HepG2 (cell line): Measurements from ENCODE around the gene MLYCD. TPM values are rescaled to one million over a fixed set of nuclear protein-coding genes. Genes with fewer than 3 reads are reported as not detected.

ENCODE experiments used
- CEBPG ChIP-seq: IDR thresholded peaks from 2 replicates; pipeline ENCODE4 v1.6.1; 2016
- HIVEP1 ChIP-seq: sonication (generic); formaldehyde crosslinking; IDR thresholded peaks from 2 replicates; pipeline ENCODE4 v1.4.0; 2020; ENCODE audit warnings: mild to moderate bottlenecking, missing genetic modification reagents
- HMGXB4 ChIP-seq, 2 experiments: sonication (generic) in 1 of 2; formaldehyde crosslinking in 1 of 2; IDR thresholded peaks; 2 replicates each; pipeline versions ENCODE4 v1.4.0 to v1.6.1; 2018 to 2020; ENCODE audit warnings: missing genetic modification reagents in 2 of 2, borderline replicate concordance in 1 of 2, low read depth in 1 of 2, mild to moderate bottlenecking in 1 of 2, missing biosample characterization in 1 of 2
- ISL2 ChIP-seq: sonication (generic); formaldehyde crosslinking; IDR thresholded peaks from 2 replicates; pipeline ENCODE4 v1.5.0; 2020; ENCODE audit warnings: missing genetic modification reagents
- PBX3 ChIP-seq: sonication (generic); formaldehyde crosslinking; IDR thresholded peaks from 2 replicates; pipeline ENCODE4 v1.8.1; 2023; ENCODE audit warnings: missing genetic modification reagents, inconsistent platforms, borderline replicate concordance
- RERE ChIP-seq: IDR thresholded peaks from 2 replicates; pipeline ENCODE4 v1.6.1; 2016; ENCODE audit warnings: low read depth, missing genetic modification reagents, missing compliant biosample characterization
- SCMH1 ChIP-seq: sonication (generic); formaldehyde crosslinking; IDR thresholded peaks from 2 replicates; pipeline ENCODE4 v1.9.0; 2021; ENCODE audit warnings: missing genetic modification reagents, mild to moderate bottlenecking, borderline replicate concordance
- SNRNP70 ChIP-seq: fragments of 200-400 bp; formaldehyde crosslinking; IDR thresholded peaks from 2 replicates; pipeline ENCODE4 v1.6.1; 2017; ENCODE audit warnings: mild to moderate bottlenecking, low read depth, low read length, moderate library complexity
- ZBTB37 ChIP-seq: sonication (generic); formaldehyde crosslinking; IDR thresholded peaks from 2 replicates; pipeline ENCODE4 v1.4.0; 2020; ENCODE audit warnings: mild to moderate bottlenecking, missing genetic modification reagents
- ZNF180 ChIP-seq: sonication (generic); formaldehyde crosslinking; IDR thresholded peaks from 2 replicates; pipeline ENCODE4 v1.4.0; 2020; ENCODE audit warnings: low read depth, missing genetic modification reagents, borderline replicate concordance
- ZNF34 ChIP-seq: sonication (generic); formaldehyde crosslinking; IDR thresholded peaks from 2 replicates; pipeline ENCODE4 v1.4.0; 2020; ENCODE audit warnings: mild to moderate bottlenecking, missing genetic modification reagents, borderline replicate concordance
- ZNF354B ChIP-seq: sonication (generic); formaldehyde crosslinking; IDR thresholded peaks from 2 replicates; pipeline ENCODE4 v1.8.0; 2022; ENCODE audit warnings: mild to moderate bottlenecking, missing genetic modification reagents
- ZNF362 ChIP-seq: sonication (generic); formaldehyde crosslinking; IDR thresholded peaks from 2 replicates; pipeline ENCODE4 v1.4.0; 2020; ENCODE audit warnings: missing genetic modification reagents, mild to moderate bottlenecking, borderline replicate concordance
- ZNF546 ChIP-seq: sonication (generic); formaldehyde crosslinking; conservative IDR thresholded peaks from 2 replicates; pipeline ENCODE4 v1.8.1; 2023; ENCODE audit warnings: mild to moderate bottlenecking, missing genetic modification reagents
- ZNF629 ChIP-seq: sonication (generic); formaldehyde crosslinking; conservative IDR thresholded peaks from 2 replicates; pipeline ENCODE4 v1.5.0; 2020; ENCODE audit warnings: missing genetic modification reagents
- ZNF660 ChIP-seq: sonication (generic); formaldehyde crosslinking; IDR thresholded peaks from 2 replicates; pipeline ENCODE4 v1.5.1; 2020; ENCODE audit warnings: mild to moderate bottlenecking, low read depth, missing genetic modification reagents, borderline replicate concordance
- ZNF747 ChIP-seq: sonication (generic); formaldehyde crosslinking; IDR thresholded peaks from 2 replicates; pipeline ENCODE4 v1.8.1; 2023; ENCODE audit warnings: missing genetic modification reagents, mild to moderate bottlenecking, borderline replicate concordance
- polyA plus RNA-seq, 8 experiments: library from polyadenylated mRNA; depleted of rRNA in 3 of 8; stranded (reverse) in 7 of 8; unstranded in 1 of 8; fragments of >200 nt; fragmentation: Illumina TruSeq in 4 of 8; extraction: Trizol in 4 of 8; gene quantifications; 2 replicates each; pipeline versions ENCODE4 v1.2.1 to v1.2.3, GENCODE V29; 2011 to 2016; ENCODE audit warnings: low read depth in 4 of 8, missing spikeins in 1 of 8, mixed read lengths in 1 of 8; ENCODE audit not compliant: insufficient read depth in 1 of 8
- total RNA-seq, 5 experiments: library from RNA; depleted of rRNA; stranded (reverse); fragments of >200 nt; fragmentation: Illumina TruSeq; extraction: Trizol; gene quantifications; 2 replicates each; pipeline ENCODE4 v1.2.3, GENCODE V29; 2016; ENCODE audit warnings: low read depth in 1 of 5

Gene MLYCD
- total and polyA plus RNA-seq, 2 of the 13 experiments (the other 11 are each of a cell fraction or from before 2014, with no cell fraction given): 1.8 to 4.0 TPM

- TF ChIP-seq HMGXB4 (CRISPR knock-in tag; IDR thresholded peaks at IDR 0.05; ENCODE audit: borderline replicate concordance in 1 of 2, low read depth in 1 of 2) (no peak), SCMH1 (CRISPR knock-in tag) (no peak), CEBPG (no peak), ISL2 (CRISPR knock-in tag) (no peak), SNRNP70 (no peak), RERE (no peak), ZNF180 (CRISPR knock-in tag) (no peak), HIVEP1 (CRISPR knock-in tag) (no peak), ZBTB37 (CRISPR knock-in tag) (0 out of 2 replicates have a peak, but pooled peaks have one; percentile 20), PBX3 (CRISPR knock-in tag) (no peak), ZNF34 (CRISPR knock-in tag) (no peak), ZNF362 (no peak), ZNF546 (CRISPR knock-in tag) (peak; percentile 27; the same call in 1 of the 2 replicates), ZNF747 (CRISPR knock-in tag) (no peak), ZNF354B (CRISPR knock-in tag) (no peak), ZNF660 (CRISPR knock-in tag) (no peak), ZNF629 (CRISPR knock-in tag) (peak; percentile 99)
These were observed 53.6 kb downstream of the MLYCD start (continued) for GRCh38 chr16:83952587-83952939.
